GM10266 (cell line): ENCODE measurements around the gene RALGPS2.
"Not testable (repeated sequence)": the region's sequence is repeated elsewhere in the genome, so short reads cannot be mapped to it uniquely, and the experiment has no call there.

Experiments
- DNase-seq: peaks from one replicate; pipeline ENCODE4 v3.0.0; 2012; ENCODE audit errors: extremely low spot score
- CTCF ChIP-seq: IDR thresholded peaks from 2 replicates; pipeline ENCODE4 v1.5.1; 2012; ENCODE audit warnings: mild to moderate bottlenecking, low read depth; ENCODE audit not compliant: control insufficient read depth, insufficient read depth; ENCODE audit errors: missing control alignments

RALGPS2 gene

GRCh38 chr1:178948676-178949075 is 223.6 kb downstream of the RALGPS2 start:
- no peak for TF ChIP-seq CTCF
- no peak for DNase-seq

GRCh38 chr1:178949866-178950265 is 224.8 kb downstream of the RALGPS2 start:
- DNase-seq = not testable (repeated sequence)

- DNase-seq = no peak
- TF ChIP-seq CTCF = no peak
These were observed 226.6 kb downstream of the RALGPS2 start for GRCh38 chr1:178951600-178951999.

- no peak for TF ChIP-seq CTCF
- no peak for DNase-seq
These were observed 228.0 kb downstream of the RALGPS2 start for GRCh38 chr1:178953034-178953433.

- no peak for DNase-seq
- no peak for TF ChIP-seq CTCF
These were observed 228.7 kb downstream of the RALGPS2 start for GRCh38 chr1:178953538-178954324.

- TF ChIP-seq CTCF = no peak
- DNase-seq = no peak
These were observed 229.3 kb downstream of the RALGPS2 start for GRCh38 chr1:178954325-178954690.

GRCh38 chr1:178954937-178955336 is 229.9 kb downstream of the RALGPS2 start:
- no peak for DNase-seq
- TF ChIP-seq CTCF = no peak
